Measurements from ENCODE around the gene KLC3.
A peak's percentile ranks its signal among the peaks of the same experiment; 100 is the strongest.

KLC3 gene

DNA sequence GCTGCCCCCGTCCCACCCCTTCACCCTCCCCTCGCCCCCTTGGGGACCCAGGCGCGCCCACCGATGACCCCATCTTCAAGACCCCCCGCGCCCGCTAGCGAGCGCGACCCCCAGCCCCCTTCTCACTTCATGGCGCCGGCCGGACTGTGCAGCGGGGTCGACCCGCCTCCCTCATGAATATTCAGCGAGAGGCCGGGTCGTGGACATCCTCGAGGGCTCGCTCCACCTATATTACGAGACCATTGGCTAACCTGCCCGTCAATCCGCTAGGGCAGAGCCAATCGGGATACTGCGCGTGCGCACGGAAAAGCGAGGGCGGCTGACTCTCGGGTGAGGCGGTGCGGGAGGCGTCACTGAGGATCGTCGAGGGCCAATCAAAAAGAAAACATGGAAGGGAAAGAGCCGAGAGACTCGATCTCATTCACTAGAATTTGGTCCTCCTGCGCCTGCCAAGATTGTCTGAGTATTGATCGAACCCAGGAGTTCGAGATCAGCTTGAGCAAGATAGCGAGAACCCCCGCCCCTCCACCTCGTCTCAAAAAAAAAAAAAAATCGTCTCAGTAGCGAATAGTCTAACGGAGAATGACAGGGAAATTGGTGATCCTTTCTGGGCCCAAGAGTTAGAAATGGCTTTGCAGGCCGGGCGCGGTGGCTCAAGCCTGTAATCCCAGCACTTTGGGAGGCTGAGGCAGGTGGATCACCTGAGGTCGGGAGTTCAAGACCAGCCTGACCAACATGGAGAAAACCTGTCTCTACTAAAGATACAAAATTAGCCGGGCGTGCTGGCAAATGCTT, 30.1 kb downstream of the KLC3 start, which contains the start of gene ERCC2:
Gene ERCC2 (minus strand): TSS at position 164 of the 795 bp plus-strand sequence. CDS start 33 bp downstream, at position 131.
- peak; percentile 99 for DNase-seq (ENCODE audit: low read depth in 2 of 2)

DNA sequence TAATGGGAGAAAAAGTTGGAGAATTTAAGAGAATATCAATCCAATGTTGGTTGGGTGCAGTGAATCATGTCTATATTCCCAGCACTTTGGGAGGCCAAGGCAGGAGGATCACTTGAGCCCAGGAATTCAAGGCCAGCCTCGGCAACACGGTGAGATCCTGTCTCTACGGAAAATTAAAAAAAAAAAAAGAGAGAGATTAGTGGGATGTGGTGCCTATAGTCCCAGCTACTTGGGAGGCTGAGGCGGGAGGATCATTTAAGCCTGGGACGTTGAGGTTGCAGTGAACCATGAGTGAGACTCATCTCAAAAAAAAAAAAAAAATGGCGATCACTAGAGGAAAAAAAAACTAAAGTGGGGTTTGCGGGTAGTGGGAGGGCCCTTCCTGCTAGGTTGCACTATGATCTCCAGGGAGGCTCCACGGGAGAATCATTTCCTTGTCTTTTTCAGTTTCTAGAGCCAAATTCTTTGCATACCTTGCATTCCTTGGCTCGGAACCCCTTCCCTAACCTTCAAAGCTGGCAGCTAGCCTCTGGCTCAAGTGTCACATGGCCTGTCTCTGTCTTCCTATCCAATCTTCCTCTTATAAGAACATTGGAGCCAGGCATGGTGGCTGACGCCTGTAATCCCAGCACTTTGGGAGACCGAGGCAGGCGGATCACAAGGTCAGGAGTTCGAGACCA, 35.6 kb downstream of the KLC3 start:
- no peak for DNase-seq (ENCODE audit: low read depth in 2 of 2)

DNA sequence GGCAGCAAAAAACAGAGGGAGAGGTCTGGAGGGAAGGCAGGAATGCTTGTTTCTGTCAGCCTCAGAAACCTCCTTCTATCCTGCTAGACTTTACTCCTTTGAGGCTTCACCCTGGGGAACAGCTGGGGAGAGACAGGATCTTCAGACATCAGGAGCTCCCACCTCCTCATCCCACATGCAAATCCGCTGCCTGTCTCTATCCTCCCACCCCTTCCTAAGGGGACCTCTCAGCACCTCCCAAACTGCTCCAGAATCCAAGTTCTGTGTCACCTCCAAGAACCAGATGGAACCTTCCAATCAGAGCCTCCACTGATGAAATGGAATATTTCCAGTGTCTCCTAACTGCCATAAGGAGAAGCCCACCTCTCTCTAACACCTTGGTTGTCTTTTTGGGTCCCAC, 39.6 kb downstream of the KLC3 start:
- no peak for DNase-seq (ENCODE audit: low read depth in 2 of 2)

- no peak for DNase-seq (ENCODE audit: low read depth in 2 of 2)
Observed at GRCh38 chr19:45382426-45382825, 41.9 kb downstream of the KLC3 start.

DNA sequence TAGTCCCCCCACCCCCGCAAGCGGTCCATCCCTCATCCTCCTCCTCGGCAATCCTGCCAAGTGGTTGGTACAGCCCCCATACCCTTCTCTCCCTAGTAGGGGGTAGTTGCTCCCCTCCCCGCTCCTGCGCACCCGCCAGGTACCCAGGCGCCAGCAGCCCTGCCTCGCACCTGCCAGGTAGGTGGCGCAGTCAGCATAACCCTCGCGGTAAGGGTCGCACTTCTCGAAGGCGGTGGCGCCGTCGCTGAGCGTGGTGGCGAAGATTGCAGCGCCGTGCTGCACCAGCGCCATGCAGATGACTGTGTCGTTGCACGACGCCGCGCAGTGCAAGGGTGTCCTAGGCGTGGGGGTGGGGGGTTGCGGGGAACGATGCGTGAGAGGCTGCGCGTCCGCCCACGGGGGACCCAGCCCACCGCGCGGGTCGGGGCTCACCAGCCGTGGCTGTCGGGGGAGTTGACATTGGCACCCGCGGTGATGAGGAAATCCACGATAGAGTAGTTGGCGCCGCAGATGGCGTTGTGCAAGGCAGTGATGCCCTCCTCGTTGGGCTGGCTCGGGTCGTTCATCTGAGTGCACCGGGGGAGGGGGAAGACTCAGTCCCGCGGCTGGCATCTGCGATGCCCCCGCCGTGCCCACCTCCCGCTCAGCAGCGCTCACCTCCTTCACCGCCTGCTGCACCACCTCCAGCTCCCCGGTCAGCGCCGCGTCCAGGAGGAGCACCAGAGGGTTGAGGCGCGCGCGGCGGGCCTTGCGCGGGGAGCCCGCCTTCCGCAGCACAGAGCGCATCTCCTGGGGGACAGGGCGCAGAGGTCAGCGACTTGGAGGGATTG, 45.1 kb downstream of the KLC3 start:
- DNase-seq (ENCODE audit: low read depth in 2 of 2) = no peak

GRCh38 chr19:45391346-45391745, 50.8 kb downstream of the KLC3 start:
- DNase-seq (ENCODE audit: low read depth in 2 of 2) = no peak

- no peak for DNase-seq (ENCODE audit: low read depth in 2 of 2)
Observed at GRCh38 chr19:45391871-45392665, 51.5 kb downstream of the KLC3 start.

- no peak for DNase-seq (ENCODE audit: low read depth in 2 of 2)
Observed at GRCh38 chr19:45395821-45396617, 55.5 kb downstream of the KLC3 start.

GRCh38 chr19:45400192-45400591, 59.6 kb downstream of the KLC3 start:
- DNase-seq (ENCODE audit: low read depth in 2 of 2) = no peak
